ENCODE results near the gene SUDS3.

DNA sequence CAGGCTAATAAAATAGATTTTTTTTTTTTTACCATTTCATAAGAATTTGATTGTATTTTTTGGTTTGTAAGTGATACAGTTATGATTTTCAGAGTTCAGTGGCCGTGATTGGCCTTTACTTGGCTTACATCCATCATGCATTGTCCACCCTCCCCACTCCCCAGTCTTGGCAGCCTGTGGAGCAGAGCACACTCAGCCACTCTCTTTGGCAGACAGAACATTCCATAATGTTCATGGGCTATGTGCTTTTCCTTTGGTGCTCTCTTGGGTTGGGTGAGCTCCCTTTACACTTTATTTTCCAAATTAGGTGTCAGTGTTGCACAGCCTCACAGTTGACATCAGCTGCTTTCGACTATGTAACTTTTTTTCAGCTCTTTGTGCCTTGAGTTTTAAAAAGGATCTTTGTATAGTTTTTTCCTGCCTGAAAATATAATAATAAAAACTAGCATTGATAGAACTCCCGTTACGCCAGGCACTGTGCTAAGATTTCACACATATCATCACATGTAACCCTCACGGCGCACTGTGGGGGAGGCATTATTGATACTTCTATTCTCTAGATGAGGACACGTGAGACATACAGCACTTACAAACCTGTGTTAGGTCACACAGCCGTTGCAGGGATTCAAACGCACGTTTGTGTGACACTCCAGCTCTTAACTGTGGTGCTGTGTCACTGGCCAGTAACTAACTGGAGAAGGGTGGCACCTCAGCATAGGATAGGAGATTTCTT, 21.5 kb downstream of the SUDS3 start:
- TF ChIP-seq, protein P1, sequence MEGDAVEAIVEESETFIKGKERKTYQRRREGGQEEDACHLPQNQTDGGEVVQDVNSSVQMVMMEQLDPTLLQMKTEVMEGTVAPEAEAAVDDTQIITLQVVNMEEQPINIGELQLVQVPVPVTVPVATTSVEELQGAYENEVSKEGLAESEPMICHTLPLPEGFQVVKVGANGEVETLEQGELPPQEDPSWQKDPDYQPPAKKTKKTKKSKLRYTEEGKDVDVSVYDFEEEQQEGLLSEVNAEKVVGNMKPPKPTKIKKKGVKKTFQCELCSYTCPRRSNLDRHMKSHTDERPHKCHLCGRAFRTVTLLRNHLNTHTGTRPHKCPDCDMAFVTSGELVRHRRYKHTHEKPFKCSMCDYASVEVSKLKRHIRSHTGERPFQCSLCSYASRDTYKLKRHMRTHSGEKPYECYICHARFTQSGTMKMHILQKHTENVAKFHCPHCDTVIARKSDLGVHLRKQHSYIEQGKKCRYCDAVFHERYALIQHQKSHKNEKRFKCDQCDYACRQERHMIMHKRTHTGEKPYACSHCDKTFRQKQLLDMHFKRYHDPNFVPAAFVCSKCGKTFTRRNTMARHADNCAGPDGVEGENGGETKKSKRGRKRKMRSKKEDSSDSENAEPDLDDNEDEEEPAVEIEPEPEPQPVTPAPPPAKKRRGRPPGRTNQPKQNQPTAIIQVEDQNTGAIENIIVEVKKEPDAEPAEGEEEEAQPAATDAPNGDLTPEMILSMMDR (optimal IDR thresholded peaks at IDR 0.05 in 1 of 3, IDR thresholded peaks at IDR 0.05 in 1 of 3, conservative IDR thresholded peaks at IDR 0.05 in 1 of 3; ENCODE audit: extremely low read depth in 1 of 3, insufficient read depth in 2 of 3, low read length in 3 of 3) = no peak
- TF ChIP-seq EZH2 (IDR thresholded peaks at IDR 0.05; ENCODE audit: low read length) = no peak

Data from keratinocyte (primary cell).